ENCODE measurements around the gene KLC4. TPM values are rescaled to one million over a fixed set of nuclear protein-coding genes. Genes with fewer than 3 reads are reported as not detected.

KLC4 gene
- 100 to 1,000 TPM in 1 of 3 donors, 10 to 100 TPM in 2; 69.1 to 144 (median 99.1) TPM for total RNA-seq
- long read RNA-seq, donor 1, transcript KLC4-201 (16 exons, 2,688 nt): minor isoform, 5 of 83 reads
- long read RNA-seq, donor 1, transcript KLC4-202 (16 exons, 2,404 nt): major isoform, 18 of 83 reads
- long read RNA-seq, donor 1, partial matches to known transcripts: 44 of 83 reads
- long read RNA-seq, donor 1, other reads (novel, unspliced or antisense): 13 of 83 reads
- long read RNA-seq, donor 2, transcript KLC4-202 (16 exons, 2,404 nt): major isoform, 6 of 58 reads
- long read RNA-seq, donor 2, partial matches to known transcripts: 36 of 58 reads
- long read RNA-seq, donor 2, other reads (novel, unspliced or antisense): 13 of 58 reads

- H3K4me1 ChIP-seq (ENCODE audit: low read depth): peaks cover 15% of the 10 kb centered on the region
- H3K9me3 ChIP-seq: no peaks in the 10 kb centered on the region
- no peaks in the 10 kb centered on the region for H3K36me3 ChIP-seq (ENCODE audit: low read depth)
- intact Hi-C loops (cut with DNase I, micrococcal nuclease): no loop called here
- peak; percentile 98 to 99 (median 98) for DNase-seq
- H3K4me3 ChIP-seq: peak within 1 kb of the TSS; percentile 66
- ATAC-seq: peak; percentile 90
- no peak for TF ChIP-seq CTCF (IDR thresholded peaks at IDR 0.05)
These were observed at the start of gene KLC4, which contains the start of gene MRPL2 for GRCh38 chr6:43059168-43060033. KLC4 (plus strand) TSS chr6:43059631; CDS start chr6:43061336, 1,705 bp downstream. MRPL2 (minus strand) TSS chr6:43059434; CDS start chr6:43059381, 53 bp downstream.

DNA sequence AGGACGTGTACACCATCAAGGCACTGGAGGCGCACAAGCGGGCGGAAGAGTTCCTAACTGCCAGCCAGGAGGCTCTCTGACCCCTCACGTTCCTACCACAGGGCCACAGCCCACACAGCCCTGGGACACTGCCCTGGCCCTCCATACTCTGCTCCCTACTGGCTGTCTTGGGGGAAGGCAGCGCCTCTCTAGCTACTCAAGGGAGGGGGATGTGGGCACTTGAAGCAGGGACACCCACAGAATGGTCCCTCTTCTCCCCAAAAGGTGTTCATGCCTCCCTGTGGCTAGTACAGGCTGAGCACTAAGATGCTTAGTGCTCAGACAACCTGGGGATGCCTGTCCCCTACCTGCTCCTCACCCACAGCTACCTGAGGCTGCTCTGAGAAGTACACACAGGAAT lies 48.2 kb upstream of the KLC4 start:
- Histone ChIP-seq H3K4me3 (no peak overlapping the region), H3K4me1 (ENCODE audit: low read depth) (peaks cover 22% of the 10 kb centered on the region), H3K9me3 (no peaks in the 10 kb centered on the region), H3K36me3 (ENCODE audit: low read depth) (peaks cover 15% of the 10 kb centered on the region)
- ATAC-seq (no peak), DNase-seq (no peak)
- TF ChIP-seq CTCF (IDR thresholded peaks at IDR 0.05): no peak
- intact Hi-C loops (cut with DNase I, micrococcal nuclease): no loop called here

- ATAC-seq (no peak), DNase-seq (no peak)
- intact Hi-C loops (cut with DNase I, micrococcal nuclease): no loop called here
- TF ChIP-seq CTCF (IDR thresholded peaks at IDR 0.05): no peak
- no peak overlapping the region for H3K4me3 ChIP-seq
- no peaks in the 10 kb centered on the region for H3K9me3 ChIP-seq
- H3K4me1 ChIP-seq (ENCODE audit: low read depth): peaks cover 29% of the 10 kb centered on the region
- peaks cover 14% of the 10 kb centered on the region for H3K36me3 ChIP-seq (ENCODE audit: low read depth)
These were observed 47.1 kb upstream of the KLC4 start for GRCh38 chr6:43012364-43012763.

- TF ChIP-seq CTCF (IDR thresholded peaks at IDR 0.05): no peak
These were observed 46.2 kb upstream of the KLC4 start for GRCh38 chr6:43013097-43013842.

GRCh38 chr6:43013843-43014433 lies 45.5 kb upstream of the KLC4 start, which contains the start of the genes KLHDC3 and MEA1:
KLHDC3 (plus strand) TSS chr6:43014249; CDS start chr6:43017193, 2,944 bp downstream.
MEA1 (minus strand) TSS chr6:43013946; CDS start chr6:43013813, 133 bp downstream.
- peak; percentile 99 for DNase-seq
- Histone ChIP-seq H3K4me3 (peak within 1 kb of the TSS; percentile 31), H3K9me3 (no peaks in the 10 kb centered on the region), H3K36me3 (ENCODE audit: low read depth) (peaks cover 4% of the 10 kb centered on the region), H3K4me1 (ENCODE audit: low read depth) (peaks cover 29% of the 10 kb centered on the region)
- no peak for TF ChIP-seq CTCF (IDR thresholded peaks at IDR 0.05)
- intact Hi-C loops (cut with DNase I, micrococcal nuclease): no loop called here
- ATAC-seq: peak; percentile 98

More at GRCh38 chr6:43013097-43013842, 46.2 kb upstream of the KLC4 start:
- Histone ChIP-seq H3K9me3 (no peaks in the 10 kb centered on the region), H3K36me3 (ENCODE audit: low read depth) (peaks cover 4% of the 10 kb centered on the region), H3K4me1 (ENCODE audit: low read depth) (peaks cover 29% of the 10 kb centered on the region), H3K4me3 (peak overlapping the region; percentile 31)
- ATAC-seq: no peak
- peak in 1 of 3 donors; percentile 28 for DNase-seq
- intact Hi-C loops (cut with DNase I, micrococcal nuclease): no loop called here

All from mucosa of descending colon (tissue), 3 donors.